Fibroblast of lung (primary cell): ENCODE results near the gene XKR3. TPM values are rescaled to one million over a fixed set of nuclear protein-coding genes. Genes with fewer than 3 reads are reported as not detected.

Source experiments
- DNase-seq, 2 donors: peaks; one replicate each; pipeline versions ENCODE4 v3.0.0 to v3.0.0-alpha.2; 2010; ENCODE audit warnings: low read depth in 2 of 2
- H2AFZ ChIP-seq: 2 replicates; pipeline ENCODE4 v1.5.1; 2012; ENCODE audit warnings: low read length, control low read depth, inconsistent platforms
- H3K27ac ChIP-seq: 2 replicates; pipeline ENCODE4 v1.5.1; 2011; ENCODE audit warnings: low read length, control low read depth; ENCODE audit not compliant: insufficient read depth
- H3K27me3 ChIP-seq: 2 replicates; pipeline ENCODE4 v1.5.1; 2011; ENCODE audit warnings: mild to moderate bottlenecking, low read length; ENCODE audit not compliant: control insufficient read depth, insufficient read depth
- H3K36me3 ChIP-seq: 2 replicates; pipeline ENCODE4 v1.5.1; 2011; ENCODE audit warnings: low read length; ENCODE audit not compliant: control insufficient read depth, insufficient read depth
- H3K4me1 ChIP-seq: 2 replicates; pipeline ENCODE4 v1.5.1; 2011; ENCODE audit warnings: low read length; ENCODE audit not compliant: control insufficient read depth, insufficient read depth; ENCODE audit errors: extremely low read depth
- H3K4me2 ChIP-seq: 2 replicates; pipeline ENCODE4 v1.5.1; 2011; ENCODE audit warnings: low read length, control low read depth; ENCODE audit not compliant: insufficient read depth; ENCODE audit errors: extremely low read depth
- H3K4me3 ChIP-seq, 4 experiments: fragments of 200-600 bp in 1 of 4; sonication (generic) in 1 of 4; replicated peaks in 1 of 4; 2 replicates each; pipeline ENCODE4 v1.5.1; 2011 to 2016; ENCODE audit warnings: low read length in 4 of 4, low read depth in 3 of 4, mild to moderate bottlenecking in 3 of 4, control low read depth in 2 of 4, inconsistent platforms in 1 of 4, mixed read lengths in 1 of 4; ENCODE audit not compliant: insufficient read depth in 1 of 4; ENCODE audit errors: control extremely low read depth in 1 of 4
- H3K79me2 ChIP-seq: 2 replicates; pipeline ENCODE4 v1.5.1; 2012; ENCODE audit warnings: mild to moderate bottlenecking, low read length, inconsistent platforms; ENCODE audit not compliant: control insufficient read depth, insufficient read depth
- H3K9ac ChIP-seq: 2 replicates; pipeline ENCODE4 v1.5.1; 2011; ENCODE audit warnings: mild to moderate bottlenecking, low read length, control low read depth; ENCODE audit not compliant: insufficient read depth
- H3K9me3 ChIP-seq: 2 replicates; pipeline ENCODE4 v1.5.1; 2012; ENCODE audit warnings: low read depth, low read length; ENCODE audit not compliant: control insufficient read depth, insufficient read depth
- H4K20me1 ChIP-seq: 2 replicates; pipeline ENCODE4 v1.5.1; 2011; ENCODE audit warnings: low read length; ENCODE audit not compliant: control insufficient read depth, insufficient read depth; ENCODE audit errors: extremely low read depth
- EZH2 ChIP-seq: IDR thresholded peaks from 2 replicates; pipeline ENCODE4 v1.5.1; 2012; ENCODE audit warnings: low read length, control low read depth, mild to moderate bottlenecking; ENCODE audit errors: missing control alignments
- polyA plus RNA-seq, 2 donors: library from polyadenylated mRNA; depleted of rRNA in 1 of 2; stranded (reverse) in 1 of 2; unstranded in 1 of 2; fragments of >200 nt; gene quantifications; 2 replicates each; pipeline ENCODE4 v1.2.1, GENCODE V29; 2011 to 2012; ENCODE audit warnings: missing spikeins in 1 of 2
- total RNA-seq: library from RNA; depleted of rRNA; stranded (reverse); fragments of >200 nt; gene quantifications from 2 replicates; pipeline ENCODE4 v1.2.1, GENCODE V29; 2014
- TF ChIP-seq, protein P1 (sequence below), 2 donors: IDR thresholded peaks in 1 of 2; conservative IDR thresholded peaks in 1 of 2; 1 replicate in 1 of 2; 2 replicates in 1 of 2; pipeline ENCODE4 v1.5.1; 2011 to 2012; ENCODE audit warnings: low read length in 2 of 2, control low read depth in 1 of 2, inconsistent platforms in 1 of 2, low read depth in 1 of 2, mild to moderate bottlenecking in 1 of 2

XKR3 gene
- total and polyA plus RNA-seq, 2 donors (not counting 1 experiment from before 2014, with no cell fraction given): 0.17 TPM; not detected in 1

DNA sequence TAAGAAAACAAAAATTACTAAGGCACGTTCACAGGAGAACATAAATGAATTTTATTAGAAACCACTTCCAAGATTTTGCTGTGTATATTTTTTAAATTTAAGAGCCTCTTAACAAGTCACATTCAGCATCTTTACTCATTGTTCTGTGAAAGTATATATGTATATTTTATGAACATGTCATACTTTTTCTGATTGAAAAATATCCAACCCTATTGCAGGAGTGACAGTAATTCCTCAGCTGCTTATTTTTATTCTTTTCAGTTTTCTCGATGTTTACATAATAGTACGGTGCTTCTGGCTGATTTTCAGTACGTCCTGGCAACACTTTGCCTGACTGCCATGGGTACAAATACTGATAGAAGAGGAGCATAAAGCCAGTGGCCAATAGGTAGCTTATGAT, 41.8 kb downstream of the XKR3 start:
- no peaks in the 10 kb centered on the region for H3K79me2 ChIP-seq
- H4K20me1 ChIP-seq: no peaks in the 10 kb centered on the region
- H3K27ac ChIP-seq: no peak overlapping the region
- H3K9ac ChIP-seq: no peak overlapping the region
- no peak overlapping the region for H2AFZ ChIP-seq
- no peak overlapping the region for H3K4me3 ChIP-seq
- no peak for DNase-seq
- H3K4me2 ChIP-seq: no peak overlapping the region
- no peaks in the 10 kb centered on the region for H3K4me1 ChIP-seq
- H3K27me3 ChIP-seq: no peaks in the 10 kb centered on the region
- H3K36me3 ChIP-seq: no peaks in the 10 kb centered on the region
- TF ChIP-seq, protein P1, sequence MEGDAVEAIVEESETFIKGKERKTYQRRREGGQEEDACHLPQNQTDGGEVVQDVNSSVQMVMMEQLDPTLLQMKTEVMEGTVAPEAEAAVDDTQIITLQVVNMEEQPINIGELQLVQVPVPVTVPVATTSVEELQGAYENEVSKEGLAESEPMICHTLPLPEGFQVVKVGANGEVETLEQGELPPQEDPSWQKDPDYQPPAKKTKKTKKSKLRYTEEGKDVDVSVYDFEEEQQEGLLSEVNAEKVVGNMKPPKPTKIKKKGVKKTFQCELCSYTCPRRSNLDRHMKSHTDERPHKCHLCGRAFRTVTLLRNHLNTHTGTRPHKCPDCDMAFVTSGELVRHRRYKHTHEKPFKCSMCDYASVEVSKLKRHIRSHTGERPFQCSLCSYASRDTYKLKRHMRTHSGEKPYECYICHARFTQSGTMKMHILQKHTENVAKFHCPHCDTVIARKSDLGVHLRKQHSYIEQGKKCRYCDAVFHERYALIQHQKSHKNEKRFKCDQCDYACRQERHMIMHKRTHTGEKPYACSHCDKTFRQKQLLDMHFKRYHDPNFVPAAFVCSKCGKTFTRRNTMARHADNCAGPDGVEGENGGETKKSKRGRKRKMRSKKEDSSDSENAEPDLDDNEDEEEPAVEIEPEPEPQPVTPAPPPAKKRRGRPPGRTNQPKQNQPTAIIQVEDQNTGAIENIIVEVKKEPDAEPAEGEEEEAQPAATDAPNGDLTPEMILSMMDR (conservative IDR thresholded peaks at IDR 0.05 in 1 of 2, IDR thresholded peaks at IDR 0.05 in 1 of 2; ENCODE audit: low read depth in 1 of 2, low read length in 2 of 2): no peak
- TF ChIP-seq EZH2: no peak
- H3K9me3 ChIP-seq: no peaks in the 10 kb centered on the region

DNA sequence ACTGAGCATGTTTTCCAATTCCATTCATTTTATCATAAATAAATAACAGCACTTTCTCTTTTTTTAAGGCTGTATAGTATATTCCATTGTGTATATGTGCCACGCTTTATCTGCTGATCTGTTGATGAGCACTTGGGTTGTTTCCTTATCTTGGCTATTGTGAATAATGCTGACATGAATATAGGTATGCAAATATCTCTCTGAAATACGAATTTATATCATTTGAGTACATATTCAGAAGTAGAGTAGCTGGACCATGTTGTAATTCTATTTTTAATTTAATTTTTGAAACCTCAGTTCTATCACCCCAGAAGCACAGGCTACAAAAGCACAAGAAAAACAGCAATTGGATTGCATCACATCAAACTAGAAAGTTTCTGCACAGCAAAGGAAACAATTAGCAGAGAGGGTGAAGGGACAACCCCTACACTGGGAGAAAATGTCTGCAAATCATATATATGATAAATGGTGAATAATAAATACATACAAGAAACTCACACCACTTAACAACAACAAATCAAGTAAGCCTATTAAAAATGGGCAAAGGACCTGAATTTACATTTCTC, 43.4 kb downstream of the XKR3 start:
- TF ChIP-seq, protein P1 (conservative IDR thresholded peaks at IDR 0.05 in 1 of 2, IDR thresholded peaks at IDR 0.05 in 1 of 2; ENCODE audit: low read depth in 1 of 2, low read length in 2 of 2): no peak
- no peak for TF ChIP-seq EZH2
- no peak overlapping the region for H3K27ac ChIP-seq
- H3K9ac ChIP-seq: no peak overlapping the region
- no peak overlapping the region for H2AFZ ChIP-seq
- H3K4me2 ChIP-seq: no peak overlapping the region
- H3K4me1 ChIP-seq: no peaks in the 10 kb centered on the region
- DNase-seq: no peak
- H3K27me3 ChIP-seq: no peaks in the 10 kb centered on the region
- no peaks in the 10 kb centered on the region for H3K9me3 ChIP-seq
- H3K4me3 ChIP-seq: no peak overlapping the region
- H4K20me1 ChIP-seq: no peaks in the 10 kb centered on the region
- H3K36me3 ChIP-seq: no peaks in the 10 kb centered on the region
- H3K79me2 ChIP-seq: no peaks in the 10 kb centered on the region

GRCh38 chr22:16781074-16781763, 44.0 kb downstream of the XKR3 start:
- TF ChIP-seq, protein P1 (conservative IDR thresholded peaks at IDR 0.05 in 1 of 2, IDR thresholded peaks at IDR 0.05 in 1 of 2; ENCODE audit: low read depth in 1 of 2, low read length in 2 of 2): no peak
- H3K79me2 ChIP-seq: no peaks in the 10 kb centered on the region
- no peak overlapping the region for H2AFZ ChIP-seq
- H3K9me3 ChIP-seq: no peaks in the 10 kb centered on the region
- H3K9ac ChIP-seq: no peak overlapping the region
- no peaks in the 10 kb centered on the region for H4K20me1 ChIP-seq
- H3K27me3 ChIP-seq: no peaks in the 10 kb centered on the region
- no peak overlapping the region for H3K27ac ChIP-seq
- no peak for DNase-seq
- no peaks in the 10 kb centered on the region for H3K36me3 ChIP-seq
- no peak overlapping the region for H3K4me3 ChIP-seq
- no peaks in the 10 kb centered on the region for H3K4me1 ChIP-seq
- H3K4me2 ChIP-seq: no peak overlapping the region
